Putamen (tissue), 1 donor: ENCODE data around the gene MAPK1.
"Not testable (repeated sequence)": the region's sequence is repeated elsewhere in the genome, so short reads cannot be mapped to it uniquely, and the experiment has no call there.

Experiments
- DNase-seq: peaks from one replicate; pipeline ENCODE4 v3.0.0-alpha.2; 2016; ENCODE audit warnings: low spot score

MAPK1 gene

DNA sequence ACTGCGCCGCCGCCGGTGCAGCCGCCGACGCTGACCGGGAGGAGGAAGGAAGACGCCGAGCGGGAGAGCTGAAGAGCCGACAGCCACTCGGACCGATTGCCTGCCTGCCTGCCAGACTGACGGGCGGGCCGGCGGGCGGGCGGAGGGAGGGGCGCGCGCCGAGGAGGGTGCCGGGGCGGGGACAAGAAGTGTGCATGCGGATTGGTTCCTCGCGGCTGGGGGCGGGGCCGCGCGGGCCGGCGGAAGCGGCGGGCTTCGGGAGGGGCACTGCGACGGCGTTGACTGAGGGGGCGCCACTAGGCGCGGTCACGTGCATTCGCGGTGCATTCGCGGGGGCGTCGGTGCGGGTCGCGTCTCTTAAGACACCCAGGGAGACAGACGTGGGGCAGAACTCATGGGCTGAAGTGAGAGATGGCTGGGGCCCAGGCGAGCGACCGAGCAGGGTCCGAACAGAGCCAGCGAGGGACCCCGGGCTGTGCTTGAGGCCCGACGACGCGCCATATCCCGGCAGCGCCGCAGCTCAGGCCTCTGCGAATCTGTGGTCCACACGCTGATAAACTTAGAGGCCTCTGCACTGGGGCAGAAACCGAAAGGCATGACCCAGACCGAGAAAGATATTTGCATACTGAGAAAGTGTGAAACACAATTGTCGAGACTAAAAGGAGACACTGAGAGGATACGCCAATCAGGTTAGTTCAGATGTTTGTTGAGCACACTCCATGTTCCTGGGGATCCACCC is at the start of gene MAPK1:
TSS of gene MAPK1 (minus strand) at position 118 of the 739 bp plus-strand sequence. CDS start 205 bp downstream, outside the sequence.
- DNase-seq: peak; percentile 95

DNA sequence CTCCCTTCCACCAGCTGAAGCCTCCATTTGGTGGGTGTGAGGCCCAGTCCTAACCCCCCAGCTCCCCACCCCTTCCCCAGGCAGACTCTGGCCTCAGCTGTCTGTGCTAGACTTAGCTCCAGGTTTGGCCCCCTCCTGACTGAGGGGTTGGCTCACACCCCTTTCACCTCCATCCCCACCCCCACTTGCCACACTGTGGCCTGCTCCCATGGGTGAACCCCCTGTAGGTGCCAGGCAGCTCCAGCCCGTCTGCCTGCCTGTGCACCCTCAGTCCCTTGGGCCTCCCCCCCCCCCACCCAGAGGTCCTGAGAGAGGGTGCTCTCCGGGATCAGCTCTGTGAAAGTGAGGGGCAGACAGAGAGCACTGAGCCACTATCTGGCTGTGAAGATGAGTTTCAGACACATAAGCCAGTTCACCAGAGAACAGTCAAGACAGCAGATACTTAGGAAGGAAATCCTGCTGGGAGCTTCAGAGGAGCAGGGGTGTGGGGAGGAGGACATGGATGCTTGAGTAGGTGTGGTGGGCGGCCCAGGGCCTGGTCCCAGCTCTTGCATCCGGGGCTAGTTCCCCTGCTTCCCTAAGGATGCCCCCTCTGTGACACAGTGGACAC is 49.0 kb upstream of the MAPK1 start:
- no peak for DNase-seq

DNA sequence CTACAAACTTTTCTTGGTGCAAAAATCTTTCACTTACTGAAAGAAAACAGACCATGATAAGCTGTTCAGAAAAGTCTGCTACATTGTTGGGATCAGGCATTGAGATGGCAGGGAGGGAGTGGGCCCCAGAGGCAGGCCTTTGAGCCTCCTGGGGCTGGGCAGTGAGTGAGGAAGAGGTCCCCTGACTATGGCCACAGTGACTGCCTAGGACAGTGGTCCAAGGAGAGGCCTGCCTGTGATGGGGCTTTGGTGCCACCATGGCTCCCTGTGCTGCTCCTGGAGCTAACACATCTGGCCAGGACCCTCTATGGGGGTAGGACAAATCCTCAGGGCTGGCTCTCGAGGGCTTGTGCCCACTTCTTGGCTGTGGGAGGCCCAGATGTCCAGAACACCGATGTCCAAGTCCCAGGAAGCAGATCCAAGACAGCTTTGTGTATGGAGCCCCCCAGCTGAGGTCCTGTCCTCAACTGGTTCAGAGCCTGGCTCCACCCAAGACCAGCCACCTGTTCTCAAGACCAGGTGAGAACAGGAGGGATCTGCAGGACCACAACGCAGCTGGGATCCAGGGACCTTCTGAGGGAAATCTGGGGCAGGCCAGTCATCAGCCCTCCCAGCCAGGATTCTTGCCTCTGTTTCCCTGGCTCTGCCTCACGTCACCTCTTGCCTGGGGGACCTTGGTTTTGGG is 48.3 kb upstream of the MAPK1 start:
- no peak for DNase-seq

DNA sequence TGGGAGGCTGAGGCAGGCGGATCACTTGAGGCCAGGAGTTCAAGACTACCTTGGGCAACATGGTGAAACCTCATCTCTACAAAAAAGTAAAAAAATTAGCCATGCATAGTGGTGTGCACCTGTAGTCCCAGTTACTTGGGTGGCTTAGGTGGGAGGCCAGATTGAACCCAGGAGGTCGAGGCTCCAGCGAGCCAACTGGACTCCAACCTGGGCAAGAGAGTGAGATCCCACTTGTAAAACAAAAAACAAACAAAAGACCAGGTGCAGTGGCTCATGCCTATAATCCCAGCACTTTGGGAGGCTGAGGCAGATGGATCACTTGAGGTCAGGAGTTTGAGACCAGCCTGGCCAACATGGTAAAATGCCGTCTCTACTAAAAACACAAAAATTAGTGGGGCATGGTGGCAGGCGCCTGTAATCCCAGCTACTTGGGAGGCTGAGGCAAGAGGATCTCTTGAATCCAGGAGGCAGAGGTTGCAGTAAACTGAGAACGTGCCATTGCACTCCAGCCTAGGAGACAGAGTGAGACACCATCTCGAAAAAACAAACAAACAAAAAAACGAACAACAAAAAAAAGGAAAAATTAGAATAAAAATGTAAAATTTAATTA is 46.7 kb upstream of the MAPK1 start:
- DNase-seq: not testable (repeated sequence)

DNA sequence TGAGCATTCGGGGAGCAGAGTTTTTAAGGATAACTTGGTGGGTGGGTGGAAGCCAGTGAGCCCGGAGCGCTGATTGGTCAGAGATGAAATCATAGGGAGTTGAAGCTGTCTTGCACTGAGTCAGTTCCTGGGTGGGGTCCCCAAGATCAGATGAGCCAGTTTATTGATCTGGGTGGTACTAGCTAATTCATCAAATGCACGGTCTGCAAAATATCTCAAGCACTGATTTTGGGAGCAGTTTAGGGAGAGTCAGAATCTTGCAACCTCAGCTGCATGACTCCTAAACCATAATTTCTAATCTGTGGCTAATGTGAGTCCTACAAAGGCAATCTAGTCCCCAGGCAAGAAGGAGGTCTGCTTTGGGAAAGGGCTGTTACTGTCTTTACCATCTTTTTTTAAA is 42.9 kb upstream of the MAPK1 start:
- not testable (repeated sequence) for DNase-seq

DNA sequence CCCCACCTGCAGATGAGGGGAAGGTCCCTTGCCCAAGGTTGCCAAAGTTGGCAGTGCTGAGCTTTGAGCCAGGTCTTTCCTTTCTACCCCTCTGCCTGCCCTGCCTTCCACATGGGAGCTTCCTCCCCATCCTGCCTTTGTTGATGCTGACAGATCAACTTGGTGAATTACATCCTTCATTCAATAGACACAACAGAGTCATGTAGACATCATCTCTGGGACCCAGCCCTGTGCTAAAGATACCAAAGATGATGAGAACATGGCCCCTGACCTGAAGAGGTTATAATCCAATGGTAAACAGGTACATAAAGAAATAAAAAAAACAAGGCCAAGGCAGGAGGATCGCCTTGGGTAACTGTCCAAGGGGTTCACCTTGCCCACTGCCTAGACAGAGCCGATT is 42.4 kb upstream of the MAPK1 start:
- no peak for DNase-seq

DNA sequence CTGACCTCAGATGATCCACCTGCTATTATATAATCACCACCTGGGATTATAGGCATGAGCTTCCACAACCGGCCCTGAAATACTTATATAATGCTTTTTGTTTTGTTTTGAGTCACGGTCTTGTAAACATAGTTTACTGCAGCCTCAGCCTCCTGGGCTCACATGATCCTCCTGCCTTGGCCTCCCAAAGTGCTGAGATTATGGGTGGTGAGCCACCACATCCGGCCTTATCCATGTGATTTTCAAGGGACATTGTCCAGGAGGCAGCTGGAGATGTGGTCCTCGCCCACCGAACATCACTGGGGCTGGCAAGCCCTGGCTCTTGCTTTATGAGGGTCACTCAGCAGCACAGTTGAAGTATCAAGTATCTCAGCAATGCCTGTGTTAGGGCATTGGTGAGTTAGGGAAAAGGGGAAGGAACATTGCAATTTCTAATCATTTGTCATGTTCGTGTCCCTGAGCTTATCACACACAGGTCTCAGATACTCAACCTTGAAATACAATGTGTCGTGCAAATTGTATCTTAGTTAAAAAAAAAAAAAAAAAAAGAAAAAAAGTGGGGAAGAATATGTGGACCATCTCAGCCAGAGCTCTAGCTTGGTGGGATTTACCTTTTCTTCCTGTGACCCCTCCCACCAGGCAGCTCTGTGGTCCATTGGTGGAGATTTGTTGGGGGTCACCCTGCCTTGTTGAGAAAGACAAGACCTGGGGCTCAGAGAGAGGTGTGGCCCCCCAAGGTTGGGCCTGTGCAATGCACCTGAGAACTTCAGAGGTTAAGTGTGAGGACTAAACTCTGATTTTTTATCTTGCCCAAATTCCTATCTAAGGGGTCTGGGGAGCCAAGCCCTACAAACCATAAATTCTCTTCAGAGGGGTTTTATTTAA is 40.4 kb upstream of the MAPK1 start:
- DNase-seq: no peak

DNA sequence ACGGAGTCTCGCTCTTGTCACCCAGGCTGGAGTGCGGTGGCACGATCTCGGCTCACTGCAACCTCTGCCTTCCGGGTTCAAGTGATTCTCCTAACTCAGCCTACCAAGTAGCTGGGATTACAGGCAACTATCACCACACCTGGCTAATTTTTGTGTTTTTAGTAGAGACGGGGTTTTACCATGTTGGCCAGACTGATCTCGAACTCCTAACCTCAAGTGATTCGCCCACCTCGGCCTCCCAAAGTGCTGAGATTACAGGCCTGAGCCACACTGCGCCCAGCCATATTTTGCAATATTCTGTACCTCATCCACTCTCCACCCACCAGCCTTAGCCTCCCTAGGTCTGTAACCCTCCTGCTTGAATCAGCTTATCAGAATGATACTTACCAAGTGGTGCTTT is 37.8 kb upstream of the MAPK1 start:
- DNase-seq: not testable (repeated sequence)

DNA sequence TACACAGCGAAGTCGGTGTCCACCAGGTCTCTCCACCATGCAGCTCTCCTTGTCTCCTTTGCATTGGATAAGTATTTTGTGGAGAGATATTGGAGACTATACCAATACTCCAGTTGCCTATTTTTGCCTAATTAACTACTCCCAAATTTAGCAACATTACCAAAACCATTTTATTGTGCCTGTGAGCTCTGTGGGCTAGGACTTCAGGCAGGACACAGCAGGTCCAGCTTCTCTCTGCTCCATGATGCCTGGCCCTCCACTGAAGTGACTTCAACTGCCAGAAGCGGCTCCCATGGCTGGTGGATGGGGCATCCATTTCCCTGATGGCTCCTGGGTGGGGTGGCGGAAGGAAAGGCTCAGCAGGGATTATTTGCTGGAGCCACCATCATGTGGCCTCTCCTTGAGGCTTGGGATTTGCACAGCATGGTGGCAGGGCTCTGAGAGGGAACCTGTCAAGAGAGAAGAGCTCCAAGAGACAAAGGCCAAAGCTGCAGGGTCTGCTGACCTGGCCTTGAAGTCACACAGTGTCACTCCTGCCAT is 36.9 kb upstream of the MAPK1 start:
- no peak for DNase-seq

DNA sequence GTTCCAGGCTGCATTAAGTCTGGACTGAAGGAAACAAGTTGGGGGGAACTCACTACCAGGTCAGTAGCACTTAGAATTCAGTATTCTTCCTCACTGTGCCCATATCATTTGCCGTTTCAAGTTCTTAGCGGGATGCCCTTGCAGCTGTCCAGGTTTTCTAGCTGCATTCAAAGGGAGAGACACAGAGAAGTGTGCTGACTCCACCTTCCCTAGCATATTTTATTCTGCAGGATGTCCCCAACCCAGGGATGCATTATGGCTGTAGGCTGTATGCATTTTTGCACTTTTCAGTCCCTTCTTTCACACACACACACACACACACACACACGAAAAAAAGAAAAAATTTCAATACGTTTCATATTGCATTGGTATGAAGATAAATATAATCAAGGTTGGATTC is 35.8 kb upstream of the MAPK1 start:
- no peak for DNase-seq

DNA sequence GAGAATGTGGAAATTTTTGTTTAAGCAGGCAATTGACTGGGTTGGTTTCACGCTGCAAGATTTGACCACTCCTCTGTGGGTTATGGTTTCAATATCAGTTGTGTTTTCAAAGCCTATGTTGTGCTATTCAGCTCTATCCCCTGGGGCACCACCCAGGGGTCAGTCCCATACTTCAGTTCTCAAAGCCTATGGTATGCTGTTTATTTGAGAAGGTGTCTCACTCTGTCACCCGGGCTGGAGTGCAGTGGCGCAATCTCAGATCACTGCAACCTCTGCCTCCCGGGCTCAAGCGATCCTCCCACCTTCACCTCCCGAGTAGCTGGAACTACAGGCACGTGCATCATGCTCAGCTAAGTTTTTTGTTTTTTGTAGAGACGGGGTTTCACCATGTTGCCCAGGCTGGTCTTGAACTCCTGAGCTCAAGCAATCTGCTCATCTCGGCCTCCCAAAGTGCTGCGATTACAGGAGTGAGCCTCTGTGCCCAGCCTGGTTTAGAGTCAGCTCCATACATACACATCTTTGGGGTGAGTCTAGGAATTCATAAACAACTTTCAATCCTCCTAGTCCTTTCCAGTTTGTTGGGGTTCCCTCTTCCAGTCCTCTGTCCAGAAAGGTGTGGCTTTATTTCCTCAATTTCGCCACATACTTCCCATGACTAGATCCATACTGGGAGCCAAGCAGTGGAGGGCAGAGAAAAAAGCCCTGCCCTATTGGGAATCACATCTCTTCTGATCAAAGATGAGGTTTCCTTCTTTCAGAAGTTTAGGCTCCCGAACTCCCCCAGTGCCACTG is 35.0 kb upstream of the MAPK1 start:
- no peak for DNase-seq

DNA sequence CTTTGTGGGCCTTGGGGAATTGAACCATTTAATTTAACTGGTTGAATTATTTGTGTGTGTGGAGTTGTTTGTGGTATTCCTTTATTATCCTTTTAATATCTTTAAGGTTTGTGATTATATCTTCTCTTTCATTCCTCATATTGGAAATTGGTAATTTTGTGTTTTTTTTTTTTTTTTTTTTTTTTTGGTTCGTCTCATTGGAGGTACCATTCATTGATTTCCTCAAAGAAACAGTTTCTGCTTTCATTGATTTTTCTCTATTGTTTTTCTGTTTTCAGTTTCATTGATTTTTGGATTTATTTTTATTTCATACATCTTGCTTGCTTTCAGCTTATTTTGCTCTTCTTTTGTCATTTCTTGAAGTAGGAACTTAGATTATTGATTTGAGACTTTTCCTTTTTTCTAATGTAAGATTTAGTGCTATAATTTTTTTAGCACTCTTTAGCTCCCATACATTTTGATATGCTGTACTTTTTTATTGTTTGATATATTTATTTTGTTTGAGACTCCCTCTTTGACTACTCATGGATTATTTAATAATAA is 31.0 kb upstream of the MAPK1 start:
- DNase-seq: no peak

DNA sequence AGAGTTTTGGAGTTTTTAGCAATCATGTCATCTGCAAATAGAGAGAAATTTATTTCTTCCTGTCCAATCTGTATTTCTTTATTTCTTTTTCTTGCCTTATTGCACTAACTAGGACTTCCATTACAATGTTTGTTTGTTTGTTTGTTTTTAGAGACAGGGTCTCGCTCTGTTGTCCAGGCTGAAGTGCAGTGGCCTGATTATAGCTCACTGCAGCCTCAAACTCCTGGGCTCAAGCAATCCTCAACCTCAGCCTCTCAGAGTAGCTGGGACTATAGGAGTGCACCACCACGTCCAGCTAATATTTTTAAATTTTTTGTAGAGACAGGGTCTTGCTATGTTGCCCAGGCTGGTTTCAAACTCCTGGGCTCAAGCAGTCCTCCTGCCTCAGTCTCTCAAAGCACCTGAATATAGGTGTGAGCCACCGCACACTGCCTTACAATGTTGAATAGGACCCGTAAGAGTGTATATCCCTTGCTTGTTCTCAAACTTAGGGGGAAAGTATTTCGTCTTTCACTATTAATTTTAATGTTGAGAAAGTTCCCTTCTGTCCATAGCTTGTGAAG is 29.6 kb upstream of the MAPK1 start:
- DNase-seq: no peak

DNA sequence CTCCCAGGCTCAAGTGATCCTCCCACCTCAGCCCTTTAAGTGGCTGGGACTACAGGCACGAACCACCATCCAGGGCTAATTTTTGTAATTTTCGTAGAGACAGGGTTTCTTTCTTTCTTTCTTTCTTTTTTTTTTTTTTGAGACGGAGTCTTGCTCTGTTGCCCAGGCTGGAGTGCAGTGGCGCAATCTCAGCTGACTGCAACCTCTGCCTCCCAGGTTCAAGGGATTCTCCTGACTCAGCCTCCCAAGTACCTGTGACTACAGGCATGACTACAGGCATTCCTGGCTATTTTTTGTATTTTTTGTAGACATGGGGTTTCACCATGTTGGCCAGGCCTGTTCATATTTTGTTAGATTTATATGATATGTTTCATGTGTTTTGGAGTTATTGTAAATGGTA is 28.8 kb upstream of the MAPK1 start:
- DNase-seq: not testable (repeated sequence)

DNA sequence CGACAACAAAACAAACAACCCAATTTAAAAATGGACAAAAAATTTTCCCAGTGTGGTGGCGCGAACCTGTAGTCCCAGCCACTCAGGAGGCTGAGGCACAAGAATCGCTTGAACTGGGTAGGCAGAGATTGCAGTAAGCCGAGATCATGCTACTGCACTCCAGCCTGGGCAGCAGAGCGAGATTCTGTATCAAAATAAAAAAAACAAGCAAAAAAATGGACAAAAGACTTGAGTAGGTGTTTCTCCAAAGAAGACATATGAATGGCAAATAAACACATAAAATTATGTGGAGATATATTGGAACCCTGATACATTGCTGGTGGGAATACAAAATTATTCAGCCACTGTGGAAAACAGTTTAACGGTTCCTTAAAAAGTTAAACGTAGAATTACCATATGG is 27.4 kb upstream of the MAPK1 start:
- no peak for DNase-seq

DNA sequence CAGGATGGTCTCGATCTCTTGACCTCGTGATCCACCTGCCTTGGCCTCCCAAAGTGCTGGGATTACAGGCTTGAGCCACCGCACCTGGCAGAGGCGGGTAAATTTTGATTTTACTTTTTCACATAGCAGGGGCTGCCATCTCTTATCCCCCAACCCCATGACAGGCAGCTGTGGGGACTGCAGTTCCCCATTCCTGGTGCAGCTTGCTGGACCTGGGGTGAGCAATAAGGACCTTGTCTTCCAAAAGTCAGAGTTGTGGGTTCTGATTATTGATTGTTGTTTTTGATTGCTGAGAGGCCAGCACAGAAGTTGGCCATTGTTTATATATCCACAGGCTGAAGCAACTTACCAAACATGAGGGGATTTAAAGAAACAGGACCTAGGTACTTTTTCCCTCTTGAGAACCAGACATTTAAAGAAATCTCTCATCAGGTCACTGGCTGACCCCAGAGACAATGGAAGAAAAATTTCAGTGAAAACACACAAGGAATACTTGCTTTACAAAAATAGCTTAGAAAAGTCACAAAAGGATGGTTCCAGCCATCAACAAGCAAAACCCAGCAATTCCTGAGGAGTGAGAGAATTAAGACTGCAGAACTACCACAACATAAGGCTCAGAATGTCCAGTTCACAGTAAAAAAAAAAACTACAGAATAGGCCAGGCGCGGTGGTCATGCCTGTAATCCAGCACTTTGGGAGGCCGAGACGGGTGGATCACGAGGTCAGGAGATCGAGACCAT is 22.0 kb upstream of the MAPK1 start:
- DNase-seq: no peak

DNA sequence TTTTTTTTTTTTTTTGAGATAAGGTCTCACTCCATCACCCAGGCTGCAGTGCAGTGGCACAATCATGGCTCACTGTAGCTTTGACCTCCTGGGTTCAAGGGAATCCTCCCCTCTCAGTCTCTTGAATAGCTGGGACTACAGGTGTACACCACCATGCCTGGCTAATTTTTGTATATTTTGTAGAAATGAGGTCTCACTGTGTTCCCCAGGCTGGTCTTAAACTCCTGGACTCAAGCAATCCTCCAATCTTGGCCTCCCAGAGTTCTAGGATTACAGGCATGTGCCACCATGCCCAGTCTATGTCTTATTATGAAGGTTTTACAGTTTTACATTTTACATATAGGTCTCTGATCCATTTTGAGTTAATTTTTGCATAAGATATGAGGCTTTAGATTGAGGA is 20.4 kb upstream of the MAPK1 start:
- no peak for DNase-seq

DNA sequence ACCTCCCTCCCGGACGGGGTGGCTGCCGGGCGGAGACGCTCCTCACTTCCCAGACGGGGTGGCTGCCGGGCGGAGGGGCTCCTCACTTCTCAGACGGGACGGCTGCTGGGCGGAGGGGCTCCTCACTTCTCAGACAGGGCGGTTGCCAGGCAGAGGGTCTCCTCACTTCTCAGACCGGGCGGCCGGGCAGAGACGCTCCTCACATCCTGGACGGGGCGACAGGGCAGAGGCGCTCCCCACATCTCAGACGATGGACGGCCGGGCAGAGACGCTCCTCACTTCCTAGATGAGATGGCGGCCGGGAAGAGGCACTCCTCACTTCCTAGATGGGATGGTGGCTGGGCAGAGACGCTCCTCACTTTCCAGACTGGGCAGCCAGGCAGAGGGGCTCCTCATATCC is 16.5 kb upstream of the MAPK1 start:
- DNase-seq: not testable (repeated sequence)

DNA sequence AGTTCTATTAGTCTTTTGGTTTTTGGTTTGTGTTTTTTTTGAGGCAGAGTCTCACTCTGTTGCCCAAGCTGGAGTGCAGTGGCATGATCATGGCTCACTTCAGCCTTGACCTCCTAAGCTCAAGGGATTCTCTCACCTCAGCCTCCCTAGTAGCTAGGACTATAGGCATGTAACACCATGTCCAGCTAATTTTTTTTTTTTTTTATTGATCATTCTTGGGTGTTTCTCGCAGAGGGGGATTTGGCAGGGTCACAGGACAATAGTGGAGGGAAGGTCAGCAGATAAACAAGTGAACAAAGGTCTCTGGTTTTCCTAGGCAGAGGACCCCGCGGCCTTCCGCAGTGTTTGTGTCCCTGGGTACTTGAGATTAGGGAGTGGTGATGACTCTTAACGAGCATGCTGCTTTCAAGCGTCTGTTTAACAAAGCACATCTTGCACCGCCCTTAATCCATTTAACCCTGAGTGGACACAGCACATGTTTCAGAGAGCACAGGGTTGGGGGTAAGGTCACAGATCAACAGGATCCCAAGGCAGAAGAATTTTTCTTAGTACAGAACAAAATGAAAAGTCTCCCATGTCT is 15.4 kb upstream of the MAPK1 start:
- DNase-seq: not testable (repeated sequence)
